T-helper 17 cell (primary cell): Measurements from ENCODE around the gene EZH2. TPM values are rescaled to one million over a fixed set of nuclear protein-coding genes. Genes with fewer than 3 reads are reported as not detected.

Source experiments
- ATAC-seq: fragments of 150-1000 bp; cut with Tn5 transposase; 2 replicates; pipeline ENCODE4 v1.10.0; 2021; ENCODE audit warnings: mild to moderate bottlenecking, moderate library complexity
- DNase-seq, 3 donors: peaks; one replicate each; pipeline versions ENCODE4 v3.0.0 to v3.0.0-alpha.2; 2020 to 2021
- H3K9me3 ChIP-seq: one replicate; pipeline ENCODE4 v1.7.0; 2013; ENCODE audit warnings: low read length, mild to moderate bottlenecking; ENCODE audit not compliant: control insufficient read depth, poor library complexity, severe bottlenecking
- H3K27ac Mint-ChIP-seq: one replicate; pipeline ENCODE4 v1.8.0; 2022; ENCODE audit warnings: mild to moderate bottlenecking, moderate library complexity, mixed read lengths
- H3K27me3 Mint-ChIP-seq: one replicate; pipeline ENCODE4 v1.8.0; 2022; ENCODE audit warnings: mixed read lengths
- H3K36me3 Mint-ChIP-seq: one replicate; pipeline ENCODE4 v1.8.0; 2022; ENCODE audit warnings: low read depth, mixed read lengths
- H3K4me1 Mint-ChIP-seq: one replicate; pipeline ENCODE4 v1.8.0; 2022; ENCODE audit warnings: mild to moderate bottlenecking, mixed read lengths
- H3K4me3 Mint-ChIP-seq: one replicate; pipeline ENCODE4 v1.8.0; 2022; ENCODE audit warnings: mild to moderate bottlenecking, moderate library complexity, mixed read lengths
- total RNA-seq, 4 donors: library from RNA in 2 of 4; stranded (reverse) in 2 of 4; gene quantifications; one replicate each; pipeline ENCODE4 v1.2.3 and lab custom pipeline; 2022 to 2026

Gene EZH2
- total RNA-seq, 2 donors from 2014 or later: 38.4 to 43.7 TPM

DNA sequence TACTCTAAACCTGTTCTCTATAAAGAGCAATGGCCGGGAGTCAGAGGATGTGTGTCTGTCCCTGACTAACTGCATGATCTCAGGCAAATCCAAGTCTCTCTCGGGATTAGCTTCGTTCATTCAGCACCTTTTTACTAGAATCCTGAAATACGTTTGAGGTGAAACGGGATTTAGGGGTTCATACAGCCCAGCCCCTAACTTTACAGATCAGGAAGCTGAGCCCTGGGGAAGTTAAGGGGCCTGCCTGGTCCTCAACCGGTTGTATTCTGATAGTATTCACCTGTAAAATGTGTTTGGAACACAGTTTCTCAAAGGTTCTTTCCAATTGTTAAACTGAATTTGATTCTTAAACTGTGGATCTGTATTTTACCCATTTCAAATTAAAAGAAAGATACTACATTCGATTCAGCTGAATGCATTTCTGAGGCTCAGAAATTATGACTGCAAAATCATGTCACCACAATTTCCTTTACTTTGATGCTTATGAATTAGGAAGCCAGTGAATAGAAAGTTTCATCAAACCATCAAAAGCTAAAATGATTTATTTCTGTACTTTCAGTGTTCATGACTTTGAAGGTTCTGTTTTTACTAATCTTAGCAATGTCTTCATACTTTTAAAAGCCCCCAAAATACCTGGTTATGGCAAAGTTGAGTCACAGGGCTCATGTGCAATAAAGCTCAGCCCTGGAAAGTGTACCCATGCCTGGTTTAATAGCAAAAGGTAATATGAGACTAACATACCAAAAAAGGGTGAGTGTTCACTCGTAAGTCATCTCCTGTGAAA, 28.9 kb upstream of the EZH2 start:
- H3K27me3 Mint-ChIP-seq: no peaks in the 10 kb centered on the region
- peak overlapping the region; percentile 83 for H3K27ac Mint-ChIP-seq
- peak; percentile 69 for ATAC-seq
- no peaks in the 10 kb centered on the region for H3K9me3 ChIP-seq
- H3K4me1 Mint-ChIP-seq: peaks cover 36% of the 10 kb centered on the region
- peak overlapping the region; percentile 83 for H3K4me3 Mint-ChIP-seq
- no peaks in the 10 kb centered on the region for H3K36me3 Mint-ChIP-seq
- DNase-seq: no peak

DNA sequence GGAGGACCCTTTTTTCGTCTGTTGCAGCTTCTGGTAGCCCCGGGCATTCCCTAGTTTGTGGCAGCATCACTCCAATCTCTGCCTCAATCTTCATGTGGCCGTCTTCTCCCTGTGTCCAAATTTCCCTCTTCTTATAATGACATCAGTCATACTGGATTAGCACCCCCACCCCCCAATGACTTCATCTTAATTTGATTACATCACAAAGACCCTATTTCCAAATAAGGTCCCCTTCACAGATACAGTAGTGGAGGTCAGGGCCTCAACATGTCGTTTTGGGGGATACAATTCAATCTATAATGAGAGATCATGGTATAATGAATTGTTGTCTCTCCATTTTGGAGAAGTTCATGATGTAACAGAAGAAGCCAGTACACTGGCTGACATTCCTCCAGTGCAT, 28.1 kb upstream of the EZH2 start:
- peaks cover 2% of the 10 kb centered on the region for H3K27me3 Mint-ChIP-seq
- H3K4me3 Mint-ChIP-seq: no peak overlapping the region
- ATAC-seq: no peak
- peak overlapping the region; percentile 83 for H3K27ac Mint-ChIP-seq
- H3K36me3 Mint-ChIP-seq: no peaks in the 10 kb centered on the region
- H3K9me3 ChIP-seq: no peaks in the 10 kb centered on the region
- no peak for DNase-seq
- peaks cover 36% of the 10 kb centered on the region for H3K4me1 Mint-ChIP-seq

DNA sequence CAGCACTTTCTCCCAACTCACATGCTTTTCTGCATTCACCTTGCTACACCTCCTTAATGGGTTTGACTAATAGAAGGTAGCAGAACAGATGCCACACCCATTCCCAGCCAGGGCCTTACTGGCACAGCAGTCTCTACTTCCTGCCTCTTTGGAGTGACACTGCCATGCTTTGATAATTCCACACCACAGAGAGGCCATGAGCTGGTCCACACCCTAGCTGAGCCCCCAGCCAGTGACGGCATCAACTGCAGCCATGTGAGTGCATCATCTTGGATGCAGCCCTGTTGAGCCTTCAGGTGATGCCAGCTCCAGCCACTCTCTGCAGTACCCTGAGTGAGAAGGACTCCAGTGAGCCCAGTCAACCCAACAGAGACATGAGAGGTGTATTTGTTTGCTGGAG, 27.5 kb upstream of the EZH2 start:
- DNase-seq (no peak), ATAC-seq (no peak)
- no peaks in the 10 kb centered on the region for H3K36me3 Mint-ChIP-seq
- H3K4me3 Mint-ChIP-seq: no peak overlapping the region
- no peak overlapping the region for H3K27ac Mint-ChIP-seq
- H3K27me3 Mint-ChIP-seq: peaks cover 7% of the 10 kb centered on the region
- no peaks in the 10 kb centered on the region for H3K9me3 ChIP-seq
- H3K4me1 Mint-ChIP-seq: peaks cover 36% of the 10 kb centered on the region

DNA sequence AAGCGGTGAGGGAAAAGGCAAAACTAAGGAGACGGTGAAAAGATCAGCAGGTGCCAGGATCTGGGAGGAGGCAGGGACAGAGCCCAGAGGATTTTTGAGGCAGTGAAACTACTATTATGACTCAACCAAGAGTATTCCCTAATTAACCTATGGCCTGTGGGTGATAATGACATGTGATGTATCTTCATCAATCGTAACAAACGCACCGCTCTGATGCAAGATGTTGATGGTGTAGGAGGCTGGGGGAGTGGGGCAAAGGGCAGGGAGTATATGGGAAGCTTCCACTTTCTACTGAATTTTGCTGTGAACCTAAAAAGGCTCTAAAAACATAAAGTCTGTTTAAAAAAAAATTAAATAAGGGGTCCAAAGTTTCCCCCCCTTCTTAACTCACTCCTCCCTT, 25.5 kb upstream of the EZH2 start:
- H3K27ac Mint-ChIP-seq: peak overlapping the region; percentile 83
- H3K36me3 Mint-ChIP-seq: no peaks in the 10 kb centered on the region
- no peaks in the 10 kb centered on the region for H3K9me3 ChIP-seq
- no peak for DNase-seq
- ATAC-seq: no peak
- H3K4me1 Mint-ChIP-seq: peaks cover 28% of the 10 kb centered on the region
- peaks cover 7% of the 10 kb centered on the region for H3K27me3 Mint-ChIP-seq
- H3K4me3 Mint-ChIP-seq: no peak overlapping the region

DNA sequence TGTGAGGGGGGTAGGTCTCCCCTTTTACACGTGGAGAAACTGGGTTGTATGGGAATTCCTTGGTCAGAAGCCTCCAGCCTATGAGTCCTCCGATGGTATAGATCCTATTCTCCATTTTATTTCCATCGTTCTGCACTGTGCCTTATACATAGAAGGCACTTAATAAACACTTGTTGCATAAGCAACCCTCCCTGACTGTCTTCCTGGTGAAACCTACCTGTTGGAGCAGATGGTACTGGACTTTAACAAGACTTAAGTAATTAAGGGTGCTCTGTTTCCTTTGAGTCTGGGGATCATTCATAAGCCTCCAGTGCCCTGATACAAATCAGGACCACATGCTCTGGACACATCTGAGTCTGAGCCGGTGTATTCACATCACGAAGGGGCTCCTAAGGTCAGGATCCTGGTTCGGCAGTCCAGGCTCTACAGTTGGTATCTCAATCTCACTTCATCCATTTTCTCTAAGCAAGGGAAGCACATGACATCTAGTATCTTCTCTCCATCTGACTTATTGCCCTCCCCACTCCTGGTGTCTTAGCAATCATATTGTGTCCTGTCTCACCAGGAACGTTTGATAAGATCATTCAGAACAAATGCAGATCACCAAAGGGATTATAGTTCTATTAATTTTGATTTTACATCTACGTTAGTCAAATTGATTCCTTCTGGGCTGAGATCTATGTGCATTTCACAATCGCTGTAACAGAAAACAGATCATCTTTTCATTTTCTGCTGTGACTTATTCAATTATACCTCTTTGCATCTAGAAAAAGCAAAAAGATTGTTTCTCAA, 22.8 kb upstream of the EZH2 start:
- H3K36me3 Mint-ChIP-seq: no peaks in the 10 kb centered on the region
- no peak overlapping the region for H3K27ac Mint-ChIP-seq
- no peak overlapping the region for H3K4me3 Mint-ChIP-seq
- H3K27me3 Mint-ChIP-seq: peaks cover 7% of the 10 kb centered on the region
- H3K9me3 ChIP-seq: no peaks in the 10 kb centered on the region
- H3K4me1 Mint-ChIP-seq: peaks cover 6% of the 10 kb centered on the region
- no peak for ATAC-seq
- DNase-seq: no peak

DNA sequence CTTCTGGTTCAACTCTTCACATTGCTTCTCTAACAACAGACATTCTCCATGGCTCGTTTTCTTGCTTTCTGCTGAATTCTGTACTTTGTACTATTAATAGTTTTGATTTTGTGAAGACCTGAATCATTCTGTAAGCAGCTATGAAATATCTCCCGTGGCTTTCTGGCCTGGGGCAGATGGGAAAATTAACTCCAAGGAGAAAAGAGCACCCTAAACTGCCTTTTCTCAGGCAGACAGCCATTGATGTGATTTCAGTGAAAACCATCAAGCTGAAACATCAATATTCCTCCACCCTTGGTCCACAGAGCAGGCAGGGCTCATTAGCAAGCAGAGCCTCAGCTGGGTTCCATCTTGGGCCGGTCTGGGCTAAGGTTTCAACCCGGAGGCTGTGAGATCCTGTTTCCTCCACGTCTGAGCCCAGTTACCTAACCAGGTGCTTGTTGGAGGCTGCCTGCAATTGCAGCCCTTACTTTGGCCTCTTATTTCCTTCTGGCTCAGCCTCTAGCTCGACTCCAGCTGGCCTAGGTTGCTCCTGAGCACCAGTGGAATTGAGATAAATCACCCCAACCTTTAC, 21.1 kb upstream of the EZH2 start:
- no peak overlapping the region for H3K27ac Mint-ChIP-seq
- H3K9me3 ChIP-seq: no peaks in the 10 kb centered on the region
- no peak overlapping the region for H3K4me3 Mint-ChIP-seq
- ATAC-seq (no peak), DNase-seq (no peak)
- no peaks in the 10 kb centered on the region for H3K36me3 Mint-ChIP-seq
- H3K27me3 Mint-ChIP-seq: peaks cover 7% of the 10 kb centered on the region
- peaks cover 2% of the 10 kb centered on the region for H3K4me1 Mint-ChIP-seq

DNA sequence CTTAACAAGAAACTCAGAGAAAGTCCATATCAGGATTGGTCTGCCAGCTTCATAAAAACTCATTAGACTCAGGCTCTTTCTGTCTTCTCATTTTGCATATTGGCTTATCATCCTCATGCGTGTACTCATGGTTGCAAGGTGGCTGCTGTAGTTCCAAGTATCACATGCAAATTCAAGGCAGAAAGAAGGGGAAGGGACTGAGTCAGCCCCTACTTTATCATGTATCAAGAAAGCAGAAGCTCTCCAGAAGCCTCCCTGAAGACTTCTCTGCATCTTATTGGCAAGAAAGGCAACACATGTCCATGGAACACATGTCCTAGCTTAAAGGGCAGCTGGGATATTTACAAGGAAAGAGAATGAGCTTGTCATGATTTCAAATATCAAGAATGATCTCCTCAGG, 19.4 kb upstream of the EZH2 start:
- Mint-ChIP-seq H3K36me3 (no peaks in the 10 kb centered on the region), H3K4me1 (peaks cover 3% of the 10 kb centered on the region), H3K27ac (no peak overlapping the region), H3K4me3 (no peak overlapping the region), H3K27me3 (peaks cover 7% of the 10 kb centered on the region)
- no peaks in the 10 kb centered on the region for H3K9me3 ChIP-seq
- ATAC-seq (no peak), DNase-seq (no peak)

DNA sequence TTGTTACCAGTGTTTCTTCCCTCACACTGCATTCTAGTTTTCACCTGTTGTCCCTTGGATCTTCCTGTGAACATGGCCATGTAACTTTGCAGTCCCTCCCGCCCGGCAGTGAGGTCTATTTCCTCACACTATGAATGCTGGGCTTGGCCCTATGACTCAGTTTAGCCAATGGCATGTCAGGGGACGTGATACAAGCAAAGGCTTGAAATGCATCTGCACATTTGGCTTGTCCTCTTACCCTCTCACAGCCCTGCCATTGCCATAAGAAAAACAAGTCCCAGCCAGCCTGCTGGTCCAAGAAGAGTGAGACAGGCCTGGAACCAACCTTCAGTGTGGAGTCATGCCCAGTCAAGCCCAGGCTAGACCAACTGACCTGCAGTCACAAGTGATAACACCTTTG, 17.1 kb upstream of the EZH2 start:
- peaks cover 5% of the 10 kb centered on the region for H3K27me3 Mint-ChIP-seq
- H3K4me3 Mint-ChIP-seq: no peak overlapping the region
- H3K36me3 Mint-ChIP-seq: no peaks in the 10 kb centered on the region
- DNase-seq (no peak), ATAC-seq (no peak)
- H3K4me1 Mint-ChIP-seq: peaks cover 3% of the 10 kb centered on the region
- no peak overlapping the region for H3K27ac Mint-ChIP-seq
- no peaks in the 10 kb centered on the region for H3K9me3 ChIP-seq

DNA sequence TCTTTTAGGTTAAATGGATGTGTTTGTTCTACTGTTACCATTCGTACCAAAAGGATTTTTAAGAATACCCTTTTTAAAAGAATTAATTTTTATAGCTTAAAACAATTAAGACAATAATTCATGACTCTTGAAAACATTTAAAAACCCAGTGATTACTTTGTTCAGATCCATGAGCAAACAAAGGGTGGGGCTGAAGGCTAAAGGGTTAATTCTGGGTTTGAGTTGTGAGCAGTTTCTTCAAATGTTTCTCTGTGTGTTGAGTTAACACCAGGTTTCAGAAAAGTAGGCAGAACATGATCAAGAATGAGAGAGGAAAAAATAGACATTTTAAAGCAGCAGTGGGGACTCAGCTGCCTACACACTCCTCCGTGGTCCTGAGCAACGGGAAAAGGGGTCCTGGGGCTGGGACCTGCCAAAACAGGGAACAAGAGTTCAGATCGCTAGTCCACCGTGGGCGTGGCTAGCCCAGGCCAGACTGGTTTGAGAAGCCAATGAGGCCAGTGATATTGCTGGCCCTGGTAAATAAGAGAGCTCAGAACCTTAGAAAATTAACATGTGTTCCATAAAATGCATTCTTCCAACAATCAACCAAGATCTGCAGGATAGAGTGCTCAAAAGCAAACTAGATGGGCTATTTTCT, 14.9 kb upstream of the EZH2 start:
- H3K9me3 ChIP-seq: no peaks in the 10 kb centered on the region
- ATAC-seq: no peak
- Mint-ChIP-seq H3K27ac (no peak overlapping the region), H3K36me3 (no peaks in the 10 kb centered on the region), H3K4me1 (peaks cover 3% of the 10 kb centered on the region), H3K4me3 (no peak overlapping the region), H3K27me3 (peaks cover 5% of the 10 kb centered on the region)
- DNase-seq: no peak

DNA sequence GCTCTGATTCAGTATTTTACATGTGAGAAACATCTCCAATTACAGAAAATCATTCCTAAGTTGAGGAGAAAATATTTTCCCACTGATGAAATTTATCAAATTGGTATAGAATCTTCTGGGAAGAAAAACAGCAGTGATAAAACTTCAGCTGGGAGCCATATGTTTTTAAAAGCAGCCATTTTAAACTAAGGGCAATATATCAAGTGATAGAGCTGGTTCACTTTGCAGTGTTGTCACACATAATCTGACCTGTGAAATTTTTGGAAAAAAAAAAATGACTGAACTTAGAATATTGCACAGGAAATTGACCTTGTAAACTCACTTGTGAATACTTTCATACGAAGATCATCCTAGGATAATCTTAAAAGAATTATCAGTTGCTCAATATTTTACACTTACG, 10.5 kb upstream of the EZH2 start:
- Mint-ChIP-seq H3K27me3 (peaks cover 9% of the 10 kb centered on the region), H3K4me3 (no peak overlapping the region), H3K36me3 (no peaks in the 10 kb centered on the region)

DNA sequence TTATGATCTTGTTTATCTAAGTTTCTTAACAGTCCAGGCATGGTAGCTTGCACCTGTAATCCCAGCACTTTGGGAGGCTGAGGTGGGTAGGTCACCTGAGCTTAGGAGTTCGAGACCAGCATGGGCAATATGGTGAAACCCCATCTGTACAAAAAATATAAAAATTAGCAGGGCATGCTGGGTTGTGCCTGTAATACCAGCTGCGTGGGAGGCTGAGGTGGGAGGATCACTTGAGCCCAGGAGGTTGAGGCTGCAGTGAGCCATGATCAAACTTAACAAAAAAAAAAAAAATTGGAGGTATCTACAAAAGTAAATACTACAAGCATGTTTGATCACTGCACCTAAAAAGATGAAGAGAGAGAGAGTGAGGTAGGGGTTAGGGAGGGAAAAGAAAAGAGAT, 9.0 kb upstream of the EZH2 start:
- Mint-ChIP-seq H3K36me3 (no peaks in the 10 kb centered on the region), H3K4me3 (no peak overlapping the region), H3K27me3 (peaks cover 9% of the 10 kb centered on the region), H3K27ac (peak overlapping the region; percentile 71), H3K4me1 (no peaks in the 10 kb centered on the region)
- DNase-seq (no peak), ATAC-seq (no peak)
- no peaks in the 10 kb centered on the region for H3K9me3 ChIP-seq

More for the DNA sequence above, 10.5 kb upstream of the EZH2 start:
- no peak overlapping the region for H3K27ac Mint-ChIP-seq
- ATAC-seq: no peak
- H3K9me3 ChIP-seq: no peaks in the 10 kb centered on the region
- no peak for DNase-seq
- H3K4me1 Mint-ChIP-seq: peaks cover 3% of the 10 kb centered on the region

DNA sequence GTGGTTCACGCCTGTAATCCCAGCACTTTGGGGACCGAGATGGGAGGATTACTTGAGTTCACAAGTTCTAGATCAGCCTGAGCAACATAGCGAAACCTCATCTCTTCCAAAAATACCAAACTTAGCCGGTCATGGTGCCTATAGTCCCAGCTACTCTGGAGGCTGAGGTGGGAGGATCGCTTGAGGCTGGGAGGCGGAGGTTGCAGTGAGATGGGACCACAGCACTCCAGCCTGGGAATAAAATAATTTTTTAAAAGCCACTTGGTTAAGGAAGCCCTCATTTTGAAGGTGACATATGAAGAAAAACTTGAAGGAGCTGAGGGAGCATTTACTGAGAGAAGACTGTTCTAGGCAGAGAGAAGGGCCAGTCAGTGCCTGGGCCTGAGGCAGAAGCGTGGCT, 4.2 kb upstream of the EZH2 start:
- DNase-seq (no peak), ATAC-seq (no peak)
- no peaks in the 10 kb centered on the region for H3K36me3 Mint-ChIP-seq
- H3K4me3 Mint-ChIP-seq: no peak overlapping the region
- peaks cover 7% of the 10 kb centered on the region for H3K4me1 Mint-ChIP-seq
- no peaks in the 10 kb centered on the region for H3K9me3 ChIP-seq
- no peak overlapping the region for H3K27ac Mint-ChIP-seq
- H3K27me3 Mint-ChIP-seq: no peaks in the 10 kb centered on the region

DNA sequence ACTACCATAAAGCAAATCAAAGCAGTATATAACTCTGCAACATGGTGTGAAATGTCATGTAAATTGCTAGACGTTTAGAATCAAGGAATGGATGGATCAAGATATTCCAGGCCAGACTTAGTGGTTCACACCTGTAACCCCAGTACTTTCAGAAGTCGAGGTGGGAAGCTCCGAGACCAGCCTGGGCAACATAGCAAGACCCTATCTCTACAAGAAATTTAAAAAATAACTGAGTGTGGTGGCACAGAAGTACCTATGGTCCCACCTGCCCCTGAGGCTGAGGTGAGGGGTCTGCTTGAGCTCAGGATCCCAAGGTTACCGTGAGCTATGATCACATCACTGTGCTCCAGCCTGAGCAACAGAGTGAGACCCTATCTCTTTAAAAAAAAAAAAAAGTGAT, 2.8 kb upstream of the EZH2 start:
- no peak overlapping the region for H3K4me3 Mint-ChIP-seq
- peaks cover 9% of the 10 kb centered on the region for H3K4me1 Mint-ChIP-seq
- DNase-seq (no peak), ATAC-seq (no peak)
- no peak overlapping the region for H3K27ac Mint-ChIP-seq
- no peaks in the 10 kb centered on the region for H3K9me3 ChIP-seq
- H3K27me3 Mint-ChIP-seq: no peaks in the 10 kb centered on the region
- H3K36me3 Mint-ChIP-seq: no peaks in the 10 kb centered on the region
